ENCODE results near the gene HSDL2. TPM values are rescaled to one million over a fixed set of nuclear protein-coding genes. Genes with fewer than 3 reads are reported as not detected.

The HSDL2 gene
- polyA plus RNA-seq, 4 donors = 30.8 to 54.9 (median 40.1) TPM

DNA sequence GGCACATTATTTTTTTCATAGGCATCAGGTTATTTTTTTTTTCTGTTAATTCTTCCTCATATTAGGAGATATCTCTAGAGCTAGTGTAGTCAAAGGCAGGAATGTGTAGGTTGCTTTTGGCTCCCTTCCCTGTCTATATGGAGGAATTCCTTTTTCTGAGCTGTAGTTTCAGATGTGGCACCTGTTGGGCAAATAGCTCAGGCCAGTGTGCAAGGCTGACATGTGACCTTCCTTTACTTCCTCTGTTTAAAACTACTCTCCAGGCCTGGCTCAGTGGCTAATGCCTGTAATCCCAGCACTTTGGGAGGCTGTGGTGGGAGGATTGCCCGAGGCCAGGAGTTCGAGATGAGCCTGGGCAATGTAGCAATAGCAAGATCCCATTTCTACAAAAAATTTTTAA is 66.2 kb downstream of the HSDL2 start:
- WGBS, 3 donors = 97 to 100% (median 100%) methylated on average over 2 of the region's 2 CpGs
- Histone ChIP-seq H3K4me3 (ENCODE audit: low read depth in 1 of 3, low read length in 3 of 3) (no peak overlapping the region), H3K36me3 (ENCODE audit: control insufficient read depth in 3 of 3, insufficient read depth in 2 of 3, low read depth in 1 of 3, low read length in 3 of 3) (peaks cover 2 to 13% (median 3%) of the 10 kb centered on the region in 3 donors), H3K9me3 (ENCODE audit: control insufficient read depth in 2 of 2, insufficient read depth in 1 of 2, low read depth in 1 of 2, low read length in 1 of 2) (no peaks in the 10 kb centered on the region), H3K4me1 (ENCODE audit: control insufficient read depth in 3 of 3, insufficient read depth in 2 of 3, low read depth in 1 of 3, low read length in 2 of 3) (no peaks in the 10 kb centered on the region), H3K27me3 (ENCODE audit: control insufficient read depth in 3 of 3, insufficient read depth in 3 of 3, low read length in 3 of 3) (no peaks in the 10 kb centered on the region), H3K27ac (ENCODE audit: low read depth in 1 of 3, low read length in 2 of 3) (no peak overlapping the region)
- DNase-seq (no peak), FAIRE-seq (no peak)

- no peaks in the 10 kb centered on the region for H3K4me1 ChIP-seq (ENCODE audit: control insufficient read depth in 3 of 3, insufficient read depth in 2 of 3, low read depth in 1 of 3, low read length in 2 of 3)
- no peak overlapping the region for H3K4me3 ChIP-seq (ENCODE audit: low read depth in 1 of 3, low read length in 3 of 3)
- no peaks in the 10 kb centered on the region for H3K27me3 ChIP-seq (ENCODE audit: control insufficient read depth in 3 of 3, insufficient read depth in 3 of 3, low read length in 3 of 3)
- 87 to 93% (median 88%) methylated on average over 2 of the region's 2 CpGs for WGBS, 3 donors
- DNase-seq (no peak), FAIRE-seq (no peak)
- no peak overlapping the region for H3K27ac ChIP-seq (ENCODE audit: low read depth in 1 of 3, low read length in 2 of 3)
- peaks cover 2 to 13% (median 3%) of the 10 kb centered on the region in 3 donors for H3K36me3 ChIP-seq (ENCODE audit: control insufficient read depth in 3 of 3, insufficient read depth in 2 of 3, low read depth in 1 of 3, low read length in 3 of 3)
- no peaks in the 10 kb centered on the region for H3K9me3 ChIP-seq (ENCODE audit: control insufficient read depth in 2 of 2, insufficient read depth in 1 of 2, low read depth in 1 of 2, low read length in 1 of 2)
Observed at GRCh38 chr9:112446526-112446925, 66.6 kb downstream of the HSDL2 start.

- peak in 1 of 2 donors; percentile 6 for DNase-seq
- Histone ChIP-seq H3K4me1 (ENCODE audit: control insufficient read depth in 3 of 3, insufficient read depth in 2 of 3, low read depth in 1 of 3, low read length in 2 of 3) (no peaks in the 10 kb centered on the region), H3K4me3 (ENCODE audit: low read depth in 1 of 3, low read length in 3 of 3) (no peak overlapping the region), H3K36me3 (ENCODE audit: control insufficient read depth in 3 of 3, insufficient read depth in 2 of 3, low read depth in 1 of 3, low read length in 3 of 3) (peaks cover 2 to 9% (median 3%) of the 10 kb centered on the region in 3 donors), H3K9me3 (ENCODE audit: control insufficient read depth in 2 of 2, insufficient read depth in 1 of 2, low read depth in 1 of 2, low read length in 1 of 2) (no peaks in the 10 kb centered on the region), H3K27me3 (ENCODE audit: control insufficient read depth in 3 of 3, insufficient read depth in 3 of 3, low read length in 3 of 3) (no peaks in the 10 kb centered on the region), H3K27ac (ENCODE audit: low read depth in 1 of 3, low read length in 2 of 3) (no peak overlapping the region)
- WGBS, 3 donors = 25 to 44% (median 31%) methylated on average over 2 of the region's 2 CpGs
- no peak for FAIRE-seq
Observed at GRCh38 chr9:112447283-112447761, 67.4 kb downstream of the HSDL2 start.

GRCh38 chr9:112462855-112463254 is 82.9 kb downstream of the HSDL2 start:
- Histone ChIP-seq H3K4me1 (ENCODE audit: control insufficient read depth in 3 of 3, insufficient read depth in 2 of 3, low read depth in 1 of 3, low read length in 2 of 3) (no peaks in the 10 kb centered on the region), H3K9me3 (ENCODE audit: control insufficient read depth in 2 of 2, insufficient read depth in 1 of 2, low read depth in 1 of 2, low read length in 1 of 2) (no peaks in the 10 kb centered on the region), H3K27me3 (ENCODE audit: control insufficient read depth in 3 of 3, insufficient read depth in 3 of 3, low read length in 3 of 3) (no peaks in the 10 kb centered on the region), H3K27ac (ENCODE audit: low read depth in 1 of 3, low read length in 2 of 3) (no peak overlapping the region), H3K4me3 (ENCODE audit: low read depth in 1 of 3, low read length in 3 of 3) (no peak overlapping the region), H3K36me3 (ENCODE audit: control insufficient read depth in 3 of 3, insufficient read depth in 2 of 3, low read depth in 1 of 3, low read length in 3 of 3) (peaks cover 3 to 14% (median 7%) of the 10 kb centered on the region in 3 donors)
- WGBS, 3 donors = 97 to 100% (median 98%) methylated on average over 1 of the region's 1 CpG
- DNase-seq (no peak), FAIRE-seq (no peak)

DNA sequence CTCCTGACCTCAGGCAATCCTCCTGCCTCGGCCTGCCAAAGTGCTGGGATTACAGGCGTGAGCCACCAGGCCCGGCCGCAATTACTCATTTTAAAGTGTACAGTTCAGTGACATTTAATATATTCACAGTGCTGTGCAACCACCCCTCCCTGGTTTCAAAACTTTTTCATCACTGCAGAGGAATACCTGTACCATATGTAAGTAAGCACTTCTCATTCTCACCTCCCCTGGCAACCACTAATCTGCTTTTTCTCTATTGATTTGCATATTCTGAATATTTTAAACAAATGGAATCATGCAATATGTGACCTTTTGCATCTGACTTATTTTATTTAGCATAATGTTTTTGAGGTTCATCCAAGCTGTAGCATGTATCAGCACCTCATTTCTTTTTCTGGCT is 85.4 kb downstream of the HSDL2 start:
- Histone ChIP-seq H3K36me3 (ENCODE audit: control insufficient read depth in 3 of 3, insufficient read depth in 2 of 3, low read depth in 1 of 3, low read length in 3 of 3) (peaks cover 3 to 17% (median 9%) of the 10 kb centered on the region in 3 donors), H3K4me1 (ENCODE audit: control insufficient read depth in 3 of 3, insufficient read depth in 2 of 3, low read depth in 1 of 3, low read length in 2 of 3) (no peaks in the 10 kb centered on the region), H3K4me3 (ENCODE audit: low read depth in 1 of 3, low read length in 3 of 3) (no peak overlapping the region), H3K27ac (ENCODE audit: low read depth in 1 of 3, low read length in 2 of 3) (no peak overlapping the region), H3K9me3 (ENCODE audit: control insufficient read depth in 2 of 2, insufficient read depth in 1 of 2, low read depth in 1 of 2, low read length in 1 of 2) (no peaks in the 10 kb centered on the region), H3K27me3 (ENCODE audit: control insufficient read depth in 3 of 3, insufficient read depth in 3 of 3, low read length in 3 of 3) (no peaks in the 10 kb centered on the region)
- DNase-seq (no peak), FAIRE-seq (no peak)
- WGBS, 3 donors = 97 to 98% (median 98%) methylated on average over 4 of the region's 4 CpGs

DNA sequence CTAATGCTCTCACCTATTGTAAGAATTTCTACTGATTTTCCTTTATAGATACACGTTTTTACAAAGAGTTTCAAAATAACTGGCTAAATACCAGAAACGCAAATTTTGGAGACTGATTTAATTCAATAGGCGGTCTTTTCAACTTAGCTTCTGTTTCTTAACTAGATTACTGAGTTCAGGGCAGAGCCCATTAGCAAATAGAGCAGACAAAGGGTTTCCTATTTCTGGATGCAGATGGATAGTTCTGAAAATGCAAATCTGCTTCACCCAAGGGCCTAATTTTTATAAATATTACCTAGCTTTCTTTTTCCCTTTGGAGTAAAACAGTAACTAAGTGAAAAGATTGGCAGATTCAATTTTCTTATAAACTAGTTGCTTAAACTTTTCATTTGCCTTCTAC is 93.1 kb downstream of the HSDL2 start:
- FAIRE-seq (no peak), DNase-seq (no peak)
- Histone ChIP-seq H3K27me3 (ENCODE audit: control insufficient read depth in 3 of 3, insufficient read depth in 3 of 3, low read length in 3 of 3) (no peaks in the 10 kb centered on the region), H3K4me3 (ENCODE audit: low read depth in 1 of 3, low read length in 3 of 3) (no peak overlapping the region), H3K27ac (ENCODE audit: low read depth in 1 of 3, low read length in 2 of 3) (no peak overlapping the region), H3K36me3 (ENCODE audit: control insufficient read depth in 3 of 3, insufficient read depth in 2 of 3, low read depth in 1 of 3, low read length in 3 of 3) (peaks cover 0 to 20% (median 3%) of the 10 kb centered on the region in 3 donors), H3K9me3 (ENCODE audit: control insufficient read depth in 2 of 2, insufficient read depth in 1 of 2, low read depth in 1 of 2, low read length in 1 of 2) (peaks cover 0 to 17% of the 10 kb centered on the region in 2 donors), H3K4me1 (ENCODE audit: control insufficient read depth in 3 of 3, insufficient read depth in 2 of 3, low read depth in 1 of 3, low read length in 2 of 3) (no peaks in the 10 kb centered on the region)
- 87 to 91% (median 88%) methylated on average over 3 of the region's 3 CpGs for WGBS, 3 donors

DNA sequence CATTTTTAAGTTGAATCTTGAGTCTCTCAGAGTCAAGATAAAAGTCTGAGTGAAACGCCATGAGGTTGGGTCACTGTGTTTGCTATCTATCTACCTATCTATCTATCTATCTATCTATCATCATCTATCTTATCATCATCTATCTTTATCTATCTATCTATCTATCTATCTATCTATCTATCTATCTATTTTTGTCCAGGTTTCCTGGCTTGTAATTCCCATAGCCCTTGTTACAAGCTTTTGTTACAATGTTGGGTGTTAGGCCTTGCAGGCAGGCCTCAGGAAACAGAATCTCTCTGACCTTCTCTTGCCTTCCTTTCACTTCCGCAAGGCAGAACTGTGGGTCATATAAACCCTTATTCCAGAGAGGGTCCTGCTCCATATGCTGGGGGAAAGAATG is 94.1 kb downstream of the HSDL2 start:
- H3K4me1 ChIP-seq (ENCODE audit: control insufficient read depth in 3 of 3, insufficient read depth in 2 of 3, low read depth in 1 of 3, low read length in 2 of 3) = no peaks in the 10 kb centered on the region
- peaks cover 0 to 20% (median 1%) of the 10 kb centered on the region in 3 donors for H3K36me3 ChIP-seq (ENCODE audit: control insufficient read depth in 3 of 3, insufficient read depth in 2 of 3, low read depth in 1 of 3, low read length in 3 of 3)
- H3K9me3 ChIP-seq (ENCODE audit: control insufficient read depth in 2 of 2, insufficient read depth in 1 of 2, low read depth in 1 of 2, low read length in 1 of 2) = peaks cover 0 to 22% of the 10 kb centered on the region in 2 donors
- H3K27me3 ChIP-seq (ENCODE audit: control insufficient read depth in 3 of 3, insufficient read depth in 3 of 3, low read length in 3 of 3) = no peaks in the 10 kb centered on the region
- WGBS, 3 donors = 95 to 97% (median 95%) methylated on average over 2 of the region's 2 CpGs
- no peak for DNase-seq
- FAIRE-seq = no peak
- H3K4me3 ChIP-seq (ENCODE audit: low read depth in 1 of 3, low read length in 3 of 3) = no peak overlapping the region
- no peak overlapping the region for H3K27ac ChIP-seq (ENCODE audit: low read depth in 1 of 3, low read length in 2 of 3)

GRCh38 chr9:112475318-112475717 is 95.4 kb downstream of the HSDL2 start:
- no peaks in the 10 kb centered on the region for H3K4me1 ChIP-seq (ENCODE audit: control insufficient read depth in 3 of 3, insufficient read depth in 2 of 3, low read depth in 1 of 3, low read length in 2 of 3)
- no peak for DNase-seq
- H3K36me3 ChIP-seq (ENCODE audit: control insufficient read depth in 3 of 3, insufficient read depth in 2 of 3, low read depth in 1 of 3, low read length in 3 of 3) = peaks cover 0 to 16% (median 0%) of the 10 kb centered on the region in 3 donors
- H3K4me3 ChIP-seq (ENCODE audit: low read depth in 1 of 3, low read length in 3 of 3) = no peak overlapping the region
- no peaks in the 10 kb centered on the region for H3K27me3 ChIP-seq (ENCODE audit: control insufficient read depth in 3 of 3, insufficient read depth in 3 of 3, low read length in 3 of 3)
- WGBS, 3 donors = 90 to 98% (median 92%) methylated on average over 1 of the region's 1 CpG
- H3K9me3 ChIP-seq (ENCODE audit: control insufficient read depth in 2 of 2, insufficient read depth in 1 of 2, low read depth in 1 of 2, low read length in 1 of 2) = peaks cover 0 to 22% of the 10 kb centered on the region in 2 donors
- FAIRE-seq = no peak
- no peak overlapping the region for H3K27ac ChIP-seq (ENCODE audit: low read depth in 1 of 3, low read length in 2 of 3)

DNA sequence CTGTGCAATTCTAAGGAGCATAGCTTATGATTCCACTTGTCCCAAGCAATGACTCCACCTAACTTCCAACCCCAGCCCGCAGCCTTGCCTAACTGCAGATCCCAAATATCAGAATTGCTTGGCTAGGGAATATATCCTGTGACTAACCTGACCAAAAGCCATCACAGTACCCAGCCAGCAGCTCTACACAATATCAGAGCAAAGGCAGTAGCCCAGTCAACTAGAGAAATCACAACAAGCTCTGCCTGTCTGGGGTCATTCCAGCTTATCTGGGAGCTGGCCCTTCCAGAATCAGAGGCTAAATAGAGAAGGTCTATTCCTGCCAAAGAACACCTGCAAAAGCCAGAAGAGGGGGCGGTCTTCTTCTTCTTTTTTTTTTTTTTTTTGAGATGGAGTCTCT is 97.4 kb downstream of the HSDL2 start:
- Histone ChIP-seq H3K9me3 (ENCODE audit: control insufficient read depth in 2 of 2, insufficient read depth in 1 of 2, low read depth in 1 of 2, low read length in 1 of 2) (peaks cover 0 to 22% of the 10 kb centered on the region in 2 donors), H3K36me3 (ENCODE audit: control insufficient read depth in 3 of 3, insufficient read depth in 2 of 3, low read depth in 1 of 3, low read length in 3 of 3) (peaks cover 0 to 16% (median 0%) of the 10 kb centered on the region in 3 donors), H3K4me1 (ENCODE audit: control insufficient read depth in 3 of 3, insufficient read depth in 2 of 3, low read depth in 1 of 3, low read length in 2 of 3) (no peaks in the 10 kb centered on the region), H3K27me3 (ENCODE audit: control insufficient read depth in 3 of 3, insufficient read depth in 3 of 3, low read length in 3 of 3) (no peaks in the 10 kb centered on the region), H3K27ac (ENCODE audit: low read depth in 1 of 3, low read length in 2 of 3) (no peak overlapping the region), H3K4me3 (ENCODE audit: low read depth in 1 of 3, low read length in 3 of 3) (no peak overlapping the region)
- 93 to 100% (median 98%) methylated on average over 2 of the region's 2 CpGs for WGBS, 3 donors
- no peak for FAIRE-seq
- DNase-seq = no peak
